ENCODE measurements around the gene EHD1.
A peak's percentile ranks its signal among the peaks of the same experiment; 100 is the strongest.

EHD1 gene

DNA sequence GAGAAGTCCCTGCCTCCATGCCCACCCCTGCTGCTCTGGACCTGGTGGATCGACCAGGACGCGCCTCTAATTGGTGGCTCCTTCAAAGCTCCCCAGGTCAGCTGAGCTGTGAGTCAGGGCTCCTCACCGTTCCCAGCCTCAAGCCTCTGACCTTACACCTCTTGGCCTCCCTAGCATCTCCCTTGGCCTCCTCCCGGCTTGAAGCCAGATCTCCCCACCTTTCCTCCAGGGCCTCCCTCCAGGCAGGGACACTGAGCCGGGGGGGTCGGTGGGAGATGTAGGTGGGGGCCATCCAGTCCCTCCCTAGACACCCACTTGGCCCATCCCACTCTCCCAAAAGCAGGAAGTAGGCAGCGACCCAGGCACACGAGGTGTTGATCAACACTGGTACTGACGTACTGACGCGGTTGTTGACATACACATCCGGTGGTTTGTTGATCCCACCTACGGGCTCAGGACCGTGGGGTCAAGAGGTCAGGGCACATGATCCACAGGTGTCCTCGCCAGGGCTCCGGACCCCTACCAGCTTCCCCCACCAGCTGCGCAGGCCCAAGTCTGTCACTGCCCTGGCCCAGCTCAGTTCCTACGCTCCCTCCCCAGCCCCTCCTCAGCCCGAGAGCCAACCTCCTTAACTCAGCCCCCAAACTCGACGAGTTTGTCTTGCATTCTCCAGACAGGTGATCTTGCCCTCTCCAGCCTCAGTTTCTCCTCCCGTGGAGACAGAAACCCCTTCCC is 37.8 kb upstream of the EHD1 start:
- TF ChIP-seq ZNF274 (IDR thresholded peaks at IDR 0.05; ENCODE audit: low read depth, low read length), result no peak
- H3K4me3 ChIP-seq (ENCODE audit: low read length), result peak overlapping the region; percentile 73

DNA sequence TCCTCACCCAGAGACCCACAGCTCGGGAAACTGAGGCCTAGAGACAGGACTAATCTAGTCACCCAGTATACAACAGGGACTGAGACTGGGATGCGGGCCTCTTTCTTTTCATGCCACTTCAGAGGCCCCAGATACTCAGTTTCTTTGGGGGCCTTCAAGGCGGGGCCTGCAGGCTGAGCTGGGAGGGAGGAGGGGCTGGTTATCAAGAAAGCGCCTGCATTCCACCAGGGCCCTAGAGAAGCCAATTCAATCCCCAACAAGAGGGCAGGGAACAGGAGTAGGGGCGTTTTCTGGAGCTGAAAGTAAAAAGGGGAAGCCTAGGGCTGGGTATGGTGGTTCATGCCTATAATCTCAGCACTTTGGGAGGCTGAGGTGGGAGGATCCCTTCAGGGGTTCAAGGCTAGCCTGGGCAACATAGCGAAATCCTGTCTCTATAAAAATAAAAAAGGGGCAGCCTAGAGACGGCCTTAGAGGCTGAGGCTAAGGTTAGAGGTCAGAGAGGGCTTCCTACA is 37.0 kb upstream of the EHD1 start:
- no peak overlapping the region for H3K4me3 ChIP-seq (ENCODE audit: low read length)
- TF ChIP-seq ZNF274 (IDR thresholded peaks at IDR 0.05; ENCODE audit: low read depth, low read length), result no peak

DNA sequence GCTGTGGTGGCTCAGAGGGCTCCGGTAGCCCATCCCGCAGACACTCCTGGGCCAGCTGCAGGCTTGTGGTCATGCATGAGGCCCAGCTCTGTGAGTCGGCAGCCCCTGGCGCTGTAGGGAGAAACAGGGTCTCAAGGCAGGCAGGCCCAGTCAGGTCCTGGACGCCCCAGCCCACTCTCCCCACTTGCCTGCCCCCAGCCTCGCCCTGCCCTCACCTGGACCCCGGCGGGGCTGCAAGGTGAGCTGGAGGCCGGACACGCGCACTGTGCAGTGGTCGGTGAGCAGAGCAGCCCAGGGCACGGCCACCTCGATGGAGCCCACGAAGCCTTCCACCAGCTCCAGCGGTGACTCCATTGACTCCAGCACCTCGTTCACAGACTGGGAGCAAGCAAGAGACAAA is 35.7 kb upstream of the EHD1 start:
- no peak overlapping the region for H3K4me3 ChIP-seq (ENCODE audit: low read length)
- no peak for TF ChIP-seq ZNF274 (IDR thresholded peaks at IDR 0.05; ENCODE audit: low read depth, low read length)

DNA sequence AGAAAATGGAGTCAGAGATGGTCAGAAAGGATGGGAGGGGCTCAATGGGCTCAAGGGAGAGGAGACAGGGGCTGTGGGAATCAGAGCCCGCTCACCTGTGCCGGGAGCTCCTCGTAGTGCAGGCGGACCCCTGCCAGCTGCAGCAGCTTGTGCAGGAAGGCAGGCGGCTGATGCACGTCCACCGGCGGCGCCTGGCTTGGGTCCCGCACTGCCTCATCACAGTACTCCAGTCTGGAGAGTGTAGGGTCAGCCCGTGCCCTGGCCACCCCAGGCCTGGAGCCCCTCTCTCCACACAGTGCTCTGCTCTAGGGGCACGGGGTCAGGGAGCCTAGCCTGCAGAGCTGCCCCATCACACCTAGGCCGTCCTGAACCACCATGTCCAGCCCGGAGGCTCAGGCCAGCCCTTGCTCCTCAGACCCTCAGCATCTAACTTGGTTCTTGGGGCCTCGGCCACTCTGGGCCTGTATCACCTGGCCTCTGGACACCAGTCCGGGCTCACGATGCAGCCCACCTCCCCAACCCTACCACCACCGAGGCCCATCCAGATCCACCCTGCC is 34.8 kb upstream of the EHD1 start:
- H3K4me3 ChIP-seq (ENCODE audit: low read length), result no peak overlapping the region
- TF ChIP-seq ZNF274 (IDR thresholded peaks at IDR 0.05; ENCODE audit: low read depth, low read length), result no peak

DNA sequence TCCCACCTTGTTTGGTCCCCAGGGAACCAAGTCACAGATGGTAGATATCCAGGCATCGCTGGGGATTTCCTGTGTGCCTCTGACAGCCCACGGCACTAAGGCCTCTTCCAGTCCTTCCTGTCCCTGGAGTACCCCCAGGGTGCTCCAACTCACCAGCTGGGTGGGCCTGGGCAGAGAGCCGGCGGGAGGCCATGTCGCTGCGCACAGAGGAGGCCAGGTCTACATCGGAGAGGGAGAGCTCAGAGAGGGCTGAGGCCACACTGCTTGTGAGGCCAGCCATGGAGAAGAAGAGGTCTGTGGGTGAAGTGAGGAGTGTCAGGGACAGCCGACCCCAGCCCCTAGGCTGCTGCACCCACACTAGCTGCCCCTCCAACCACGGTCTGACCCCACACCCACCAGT is 33.3 kb upstream of the EHD1 start:
- no peak for TF ChIP-seq ZNF274 (IDR thresholded peaks at IDR 0.05; ENCODE audit: low read depth, low read length)
- H3K4me3 ChIP-seq (ENCODE audit: low read length), result no peak overlapping the region

DNA sequence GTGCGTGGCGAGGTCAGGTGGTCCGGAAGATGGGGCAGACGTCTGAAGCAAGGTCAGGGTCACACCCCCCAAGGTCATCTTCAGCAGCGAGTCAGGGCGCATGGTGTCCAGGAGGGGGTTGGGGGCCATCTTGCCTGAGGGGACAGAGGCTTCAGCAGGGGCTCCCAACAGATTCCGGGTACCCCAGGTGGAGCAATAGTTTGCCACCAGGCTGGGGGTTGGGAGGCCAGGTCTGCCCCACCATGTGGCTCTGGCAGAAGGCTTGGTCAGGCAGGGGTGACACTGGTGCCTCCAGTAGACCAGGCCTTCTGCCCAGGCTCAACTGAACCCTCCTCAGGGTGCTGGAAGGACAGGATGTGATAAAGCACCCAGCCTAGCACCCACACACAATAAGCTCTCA is 32.7 kb upstream of the EHD1 start:
- no peak for TF ChIP-seq ZNF274 (IDR thresholded peaks at IDR 0.05; ENCODE audit: low read depth, low read length)
- H3K4me3 ChIP-seq (ENCODE audit: low read length), result no peak overlapping the region

DNA sequence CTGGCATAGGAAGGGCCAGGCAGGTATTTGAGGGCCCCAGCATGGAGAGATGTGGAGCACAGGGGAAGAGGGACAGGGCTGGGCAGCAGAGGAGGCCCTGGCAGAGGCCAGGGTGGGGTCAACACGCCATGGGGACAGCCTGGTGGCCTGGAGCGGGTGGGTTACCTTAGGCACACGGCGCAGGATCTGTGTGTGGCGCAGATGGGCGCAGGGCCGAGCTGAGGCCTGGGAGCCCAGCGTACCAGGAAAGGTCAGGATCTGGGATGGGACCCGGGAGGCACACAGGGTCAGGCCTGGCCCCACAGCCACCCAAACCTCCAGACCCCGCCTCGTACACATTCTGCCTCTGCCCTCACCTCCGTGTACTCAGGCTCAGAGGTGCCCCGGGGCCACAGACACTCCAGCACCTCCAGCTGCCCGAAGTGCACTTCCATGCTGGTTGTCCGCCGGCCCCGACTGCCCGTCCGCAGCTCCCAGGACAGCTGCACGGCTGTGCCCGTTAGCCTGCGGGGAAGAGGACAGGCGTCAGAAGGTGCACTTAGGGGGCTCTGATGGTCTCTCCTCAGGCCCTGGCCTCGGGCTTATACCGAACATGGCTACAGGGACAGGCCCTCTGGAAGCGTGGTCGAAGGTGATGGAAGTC is 32.2 kb upstream of the EHD1 start:
- H3K4me3 ChIP-seq (ENCODE audit: low read length), result no peak overlapping the region
- no peak for TF ChIP-seq ZNF274 (IDR thresholded peaks at IDR 0.05; ENCODE audit: low read depth, low read length)

DNA sequence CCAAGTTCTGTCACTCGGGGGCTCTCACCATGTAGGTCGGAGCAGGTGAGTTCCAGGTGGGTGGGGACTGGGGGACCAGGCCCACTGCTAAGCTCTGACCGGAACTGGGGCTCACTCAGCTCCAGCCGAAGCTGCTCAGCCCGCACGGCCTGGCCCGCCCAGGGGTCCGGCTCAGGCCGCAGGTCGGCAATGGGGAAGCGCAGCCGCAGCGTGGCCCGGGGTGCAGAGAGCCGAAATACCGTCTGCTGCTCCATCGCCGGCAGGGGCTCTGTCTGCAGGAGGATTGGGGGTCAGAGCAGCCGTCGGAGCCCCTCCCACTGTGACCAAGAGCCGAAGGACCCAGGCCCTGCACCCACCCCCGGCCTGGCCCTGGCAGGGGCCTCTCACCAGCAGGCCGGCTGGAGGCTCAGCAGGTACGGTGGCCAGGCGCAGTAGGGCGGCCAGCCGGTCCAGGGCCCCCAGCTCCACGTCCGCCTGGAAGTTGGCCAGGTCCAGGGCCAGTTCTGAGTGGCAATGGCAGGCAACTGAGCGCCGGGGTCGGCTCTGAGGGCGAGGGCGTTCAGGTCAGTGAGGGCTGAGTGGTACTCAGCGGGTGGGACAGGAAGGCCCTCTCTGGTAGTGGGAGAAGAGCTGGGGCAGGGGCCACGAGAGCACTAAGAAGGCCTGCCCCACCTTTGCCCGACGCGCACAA is 31.4 kb upstream of the EHD1 start:
- no peak for TF ChIP-seq ZNF274 (IDR thresholded peaks at IDR 0.05; ENCODE audit: low read depth, low read length)
- no peak overlapping the region for H3K4me3 ChIP-seq (ENCODE audit: low read length)

DNA sequence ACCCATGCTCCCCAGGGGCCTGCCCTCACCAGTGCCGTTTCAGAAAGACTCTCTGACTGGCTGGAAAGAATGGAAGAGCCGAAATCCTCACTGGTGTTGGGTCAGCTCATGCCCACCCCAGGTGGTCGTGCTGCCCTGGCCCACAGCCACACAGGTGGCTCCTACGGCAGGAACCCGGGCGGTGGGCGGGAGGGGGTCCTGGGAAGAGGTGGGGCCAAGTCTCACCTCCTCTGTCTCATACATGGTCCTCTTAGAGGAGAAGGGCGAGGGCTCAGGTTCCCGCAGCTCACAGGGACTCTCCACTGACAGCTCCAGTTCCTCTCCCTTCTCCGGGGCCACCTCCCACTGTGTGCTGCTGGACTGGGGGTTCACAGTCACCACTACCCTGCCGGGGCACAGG is 30.3 kb upstream of the EHD1 start:
- no peak overlapping the region for H3K4me3 ChIP-seq (ENCODE audit: low read length)
- no peak for TF ChIP-seq ZNF274 (IDR thresholded peaks at IDR 0.05; ENCODE audit: low read depth, low read length)

DNA sequence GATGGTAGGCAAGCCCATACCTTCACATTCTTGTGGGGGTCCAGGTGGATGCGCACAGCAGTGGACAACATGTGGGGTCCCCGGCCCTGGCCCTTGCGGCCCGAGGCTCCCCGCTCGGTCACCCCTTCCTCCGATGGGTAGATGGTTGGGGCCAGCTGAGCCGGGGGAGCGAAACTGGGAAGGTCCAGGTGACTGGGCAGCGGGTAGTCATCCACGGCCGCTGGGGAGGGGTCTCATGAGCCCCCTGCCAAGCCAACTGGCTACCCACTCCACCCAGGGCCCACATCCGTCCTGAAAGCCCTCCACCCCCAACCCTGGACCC is 27.9 kb upstream of the EHD1 start:
- no peak overlapping the region for H3K4me3 ChIP-seq (ENCODE audit: low read length)
- no peak for TF ChIP-seq ZNF274 (IDR thresholded peaks at IDR 0.05; ENCODE audit: low read depth, low read length)

DNA sequence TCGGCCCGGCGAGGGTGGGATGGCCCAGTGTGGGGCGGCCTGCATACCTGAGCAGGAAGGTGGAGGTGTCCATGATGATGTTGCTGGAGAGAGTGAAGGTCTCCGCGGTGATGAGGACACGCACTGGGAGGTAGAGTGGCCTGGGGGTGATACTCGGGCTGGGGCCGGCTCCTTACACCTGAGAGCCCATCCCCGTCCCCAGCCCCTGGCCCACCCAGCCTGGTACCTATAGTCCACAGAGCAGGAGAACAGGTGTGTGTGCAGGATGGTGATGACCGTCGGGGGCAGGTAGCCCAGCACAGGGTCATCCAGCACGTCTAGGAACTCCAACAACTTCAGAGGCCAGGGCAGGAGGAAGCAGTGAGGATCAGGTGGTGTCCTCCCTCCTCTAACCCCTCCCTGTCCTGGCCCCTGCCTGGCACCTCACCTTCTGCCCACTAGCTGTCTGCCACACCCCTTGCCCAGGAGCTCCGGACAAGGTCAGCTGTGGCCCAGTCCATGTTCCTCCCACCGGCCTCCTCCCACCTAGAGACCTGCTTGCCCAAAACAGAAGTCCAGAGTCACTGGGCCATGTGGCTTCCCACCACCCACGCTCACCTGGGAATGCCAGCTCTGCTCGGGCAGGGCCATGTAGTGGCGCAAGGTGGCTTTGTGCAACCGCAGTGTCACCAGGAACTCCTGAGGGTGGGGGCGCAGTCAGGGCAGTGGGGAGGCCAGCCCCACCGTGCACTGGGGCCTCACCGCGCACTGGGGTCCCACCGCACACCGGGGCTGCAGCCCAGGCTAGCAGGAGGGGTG is 27.3 kb upstream of the EHD1 start:
- no peak overlapping the region for H3K4me3 ChIP-seq (ENCODE audit: low read length)
- TF ChIP-seq ZNF274 (IDR thresholded peaks at IDR 0.05; ENCODE audit: low read depth, low read length), result no peak

DNA sequence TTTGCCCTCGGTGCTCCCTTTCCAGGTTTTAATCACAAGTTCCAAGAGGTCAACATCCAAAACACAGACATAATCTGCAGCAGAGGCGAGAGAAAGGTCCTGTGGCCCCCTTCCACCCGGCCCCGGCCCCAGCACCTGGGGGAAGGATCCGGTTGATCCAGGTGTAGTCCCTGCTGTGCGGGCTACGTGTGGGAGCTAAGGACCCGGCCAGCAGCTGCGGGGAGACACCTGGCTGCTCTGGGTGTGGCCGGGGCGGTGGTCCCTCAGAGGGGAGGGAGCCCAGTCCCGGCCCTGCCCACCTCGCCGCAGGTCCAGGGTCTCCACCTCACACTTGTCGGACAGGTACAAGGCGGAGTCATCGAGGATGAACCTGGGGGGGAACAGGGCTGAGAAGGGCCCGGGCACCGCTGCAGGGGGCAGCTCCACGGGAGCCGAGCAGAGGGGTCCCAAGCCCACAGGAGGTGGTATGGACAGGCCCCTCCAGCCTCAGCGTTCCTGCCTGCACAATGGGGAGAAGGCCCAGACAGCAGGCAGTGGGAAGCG is 24.9 kb upstream of the EHD1 start:
- H3K4me3 ChIP-seq (ENCODE audit: low read length), result no peak overlapping the region
- no peak for TF ChIP-seq ZNF274 (IDR thresholded peaks at IDR 0.05; ENCODE audit: low read depth, low read length)

DNA sequence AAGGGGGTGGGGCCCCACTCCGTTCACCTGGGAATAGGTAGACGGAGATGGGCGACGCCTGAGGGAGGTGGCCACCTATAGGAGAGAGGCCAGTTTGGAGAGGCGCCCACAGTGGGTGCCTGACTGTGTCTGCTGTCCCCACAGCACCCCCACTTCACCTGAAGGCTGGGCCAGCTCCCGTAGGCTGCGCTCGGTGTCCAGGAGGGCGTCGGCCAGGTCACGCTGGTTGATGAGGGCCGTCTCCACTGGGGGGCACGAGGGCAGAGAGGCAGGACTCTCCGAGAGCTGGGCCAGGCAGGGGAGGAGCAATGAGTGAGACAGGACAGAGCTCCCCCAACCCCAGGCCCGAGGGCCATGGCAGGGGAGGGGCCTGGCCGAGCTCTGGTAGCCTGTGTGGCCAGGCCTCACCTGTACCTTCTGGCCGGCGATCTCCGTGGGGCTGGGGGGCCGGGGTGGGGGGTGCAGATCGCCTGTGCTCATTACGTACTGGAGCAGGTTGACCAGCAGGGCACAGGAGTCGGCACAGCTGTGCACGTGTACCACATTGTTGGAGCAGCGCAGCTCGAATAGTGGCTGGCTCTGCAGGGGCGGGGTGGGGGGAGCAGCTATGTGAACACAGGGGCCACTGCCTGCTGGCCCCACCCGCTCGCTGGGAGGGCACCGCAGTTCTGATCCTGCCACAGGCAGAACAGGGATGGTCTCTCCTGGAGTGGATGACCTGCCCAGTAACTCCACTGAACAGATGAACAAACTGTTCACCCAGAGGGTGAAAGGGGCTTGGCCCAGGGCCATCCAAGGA is 23.9 kb upstream of the EHD1 start:
- H3K4me3 ChIP-seq (ENCODE audit: low read length), result no peak overlapping the region
- TF ChIP-seq ZNF274 (IDR thresholded peaks at IDR 0.05; ENCODE audit: low read depth, low read length), result no peak
